HG03108 (cell line): ENCODE measurements around the gene C16orf90.
"Not testable (repeated sequence)": the region's sequence is repeated elsewhere in the genome, so short reads cannot be mapped to it uniquely, and the experiment has no call there.

Experiments
- ATAC-seq: cut with Tn5 transposase; IDR thresholded peaks from one replicate; pipeline ENCODE4 v1.9.1; 2021; ENCODE audit warnings: moderate library complexity; ENCODE audit not compliant: unreplicated experiment

The C16orf90 gene

DNA sequence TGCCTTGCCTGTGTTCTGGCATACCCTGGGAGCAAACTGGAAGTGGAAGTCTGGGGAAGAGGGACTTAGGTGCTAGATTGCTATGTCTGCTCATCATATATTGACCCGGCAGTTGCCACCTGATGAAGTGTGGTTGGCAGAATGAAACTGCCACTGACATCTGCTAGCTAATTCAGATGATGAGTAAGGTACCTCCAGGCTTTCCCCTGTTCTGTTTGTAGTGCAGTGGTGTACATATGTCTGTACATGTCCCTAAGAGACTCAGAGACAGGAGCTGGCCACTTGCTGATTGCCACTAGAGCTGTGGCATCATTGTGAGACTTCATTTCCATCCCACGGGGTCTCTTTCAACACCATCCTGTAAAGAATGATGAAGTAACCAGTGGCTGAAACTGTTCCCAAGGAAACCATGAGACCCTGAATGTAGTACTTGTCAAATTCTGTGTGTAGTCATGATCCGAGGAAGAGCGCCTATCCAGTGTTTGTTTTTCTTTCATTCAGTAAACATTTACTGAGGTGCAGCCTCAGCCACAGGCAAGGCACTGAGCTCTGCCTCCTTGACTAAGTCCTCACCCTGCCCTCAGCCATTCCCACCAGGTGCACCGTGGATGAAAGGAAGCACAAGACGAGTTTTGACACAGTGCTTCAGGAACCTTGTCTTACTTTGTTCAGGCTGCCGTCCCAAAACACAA lies 18.7 kb upstream of the C16orf90 start:
- no peak for ATAC-seq

- ATAC-seq = no peak
Measured at GRCh38 chr16:3511286-3512180, 16.2 kb upstream of the C16orf90 start.

GRCh38 chr16:3510416-3510815 lies 15.1 kb upstream of the C16orf90 start:
- ATAC-seq = no peak

DNA sequence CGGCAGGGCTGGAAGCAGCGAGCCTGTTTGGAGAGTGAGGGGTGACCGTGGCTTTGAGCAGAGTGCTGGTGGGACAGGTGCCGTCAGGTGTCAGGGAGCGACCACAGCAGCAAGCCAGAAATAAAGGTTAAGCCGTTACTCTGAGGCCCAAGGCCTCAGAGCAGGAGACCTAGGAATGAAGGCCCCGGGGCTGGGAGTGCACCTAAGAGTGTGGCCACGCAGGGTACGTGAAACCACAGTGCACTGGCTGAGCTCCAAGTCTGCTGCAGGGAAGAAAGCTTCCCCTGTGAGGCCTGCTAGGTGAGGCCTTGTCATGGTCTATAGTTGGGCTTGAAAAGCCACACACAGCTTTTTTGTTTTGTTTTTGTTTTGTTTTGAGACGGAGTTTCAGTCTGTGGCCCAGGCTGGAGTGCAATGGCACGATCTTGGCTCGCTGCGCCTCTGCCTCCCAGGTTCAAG lies 14.2 kb upstream of the C16orf90 start:
- ATAC-seq = peak; percentile 56

GRCh38 chr16:3508736-3509135 lies 13.4 kb upstream of the C16orf90 start:
- ATAC-seq = no peak

DNA sequence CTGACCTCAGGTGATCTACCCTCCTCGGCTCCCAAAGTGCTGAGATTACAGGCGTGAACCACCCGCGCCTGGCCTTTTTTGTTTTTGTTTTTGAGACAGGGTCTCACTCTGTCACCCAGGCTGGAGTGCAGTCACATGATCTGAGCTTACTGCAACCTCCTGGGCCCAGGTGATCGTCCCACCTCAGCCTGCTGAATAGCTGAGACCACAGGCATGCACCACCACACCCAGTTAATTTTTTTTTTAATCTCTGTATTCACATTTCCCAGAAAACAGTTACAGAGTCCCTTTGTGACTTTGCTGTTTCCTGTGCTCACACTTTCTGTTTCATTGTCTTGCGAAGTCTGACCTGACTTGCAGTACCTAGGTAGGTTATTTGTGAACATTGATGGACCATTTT lies 8.2 kb upstream of the C16orf90 start:
- ATAC-seq = no peak

- no peak for ATAC-seq
Measured at GRCh38 chr16:3501783-3502400, 6.6 kb upstream of the C16orf90 start.

DNA sequence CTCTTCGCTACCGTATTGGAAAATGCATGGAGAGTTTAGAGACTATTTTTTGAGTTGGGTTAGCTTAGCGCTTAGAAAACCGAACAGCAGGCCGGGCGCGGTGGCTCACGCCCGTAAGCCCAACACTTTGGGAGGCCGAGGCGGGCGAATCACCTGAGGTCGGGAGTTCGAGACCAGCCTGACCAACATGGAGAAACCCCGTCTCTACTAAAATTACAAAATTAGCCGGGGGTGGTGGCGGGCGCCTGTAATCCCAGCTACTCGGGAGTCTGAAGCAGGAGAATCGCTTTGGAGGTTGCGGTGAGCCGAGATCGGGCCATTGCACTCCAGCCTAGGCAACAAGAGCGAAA lies 6.1 kb upstream of the C16orf90 start:
- not testable (repeated sequence) for ATAC-seq

DNA sequence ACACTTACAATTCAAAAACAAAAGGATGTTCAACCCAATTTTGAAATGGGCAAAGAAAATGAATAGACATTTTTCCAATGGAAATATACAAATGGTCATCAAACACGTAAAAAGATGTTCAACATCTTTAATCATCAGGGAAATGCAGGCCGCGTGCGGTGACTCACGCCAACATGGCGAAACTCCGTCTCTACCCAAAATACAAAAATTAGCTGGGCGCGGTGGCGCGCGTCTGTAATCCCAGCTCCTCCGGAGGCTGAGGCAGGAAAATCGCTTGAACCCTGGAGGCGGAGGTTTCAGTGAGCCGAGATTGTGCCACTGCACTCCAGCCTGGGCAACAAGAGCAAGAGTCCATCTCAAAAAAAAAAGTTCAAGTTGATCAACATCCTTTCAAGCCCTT lies 3.7 kb upstream of the C16orf90 start:
- ATAC-seq = no peak

DNA sequence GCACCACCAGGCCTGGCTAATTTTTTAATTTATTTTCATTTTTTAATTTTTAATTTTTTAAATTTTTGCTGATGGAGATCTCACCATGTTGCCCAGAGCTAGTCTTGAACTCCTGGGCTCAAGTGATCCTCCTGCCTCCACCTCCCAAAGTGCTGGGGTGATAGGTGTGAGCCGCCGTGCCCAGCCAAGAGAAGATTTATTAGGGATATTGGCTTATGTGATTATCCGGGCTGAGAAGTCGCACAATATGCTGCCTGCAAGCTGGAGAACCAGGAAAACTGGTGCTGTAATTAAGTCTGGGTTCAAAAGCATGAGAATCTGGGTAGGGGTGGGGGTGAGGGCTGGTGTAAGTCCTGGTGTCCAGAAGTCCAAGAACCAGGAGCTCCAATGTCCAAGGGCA lies 2.5 kb upstream of the C16orf90 start:
- no peak for ATAC-seq

GRCh38 chr16:3496386-3496785 lies 1.1 kb upstream of the C16orf90 start:
- no peak for ATAC-seq

DNA sequence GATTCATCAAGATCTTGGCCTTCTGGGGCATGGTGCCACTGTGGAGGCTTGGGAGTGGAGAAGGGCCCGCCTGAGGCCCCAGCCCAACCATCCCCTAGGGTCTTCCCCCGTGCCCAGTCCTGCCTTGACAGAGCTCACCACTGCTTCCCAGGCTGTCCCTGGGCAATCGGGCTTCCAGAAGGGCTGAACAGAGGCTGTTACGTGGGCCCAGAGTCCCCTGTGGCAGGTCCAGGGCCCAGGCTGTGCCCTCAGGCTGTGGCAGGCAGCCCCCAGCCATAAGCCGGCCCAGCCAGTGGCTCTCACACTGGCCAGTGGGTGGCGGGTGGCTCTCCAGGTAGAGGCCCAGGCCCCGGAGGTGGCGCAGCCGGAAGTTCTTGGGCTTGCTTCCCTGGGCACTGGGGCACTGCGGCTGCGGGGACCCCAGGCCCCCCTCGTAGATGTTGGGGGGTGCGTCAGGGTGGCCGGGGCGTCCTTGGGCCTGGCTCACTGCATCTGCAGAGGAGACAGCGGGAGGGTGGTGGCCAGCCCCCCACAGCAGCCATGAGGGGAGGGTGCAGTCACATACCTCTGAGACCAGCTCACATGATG lies 809 bp downstream of the C16orf90 start:
- no peak for ATAC-seq

DNA sequence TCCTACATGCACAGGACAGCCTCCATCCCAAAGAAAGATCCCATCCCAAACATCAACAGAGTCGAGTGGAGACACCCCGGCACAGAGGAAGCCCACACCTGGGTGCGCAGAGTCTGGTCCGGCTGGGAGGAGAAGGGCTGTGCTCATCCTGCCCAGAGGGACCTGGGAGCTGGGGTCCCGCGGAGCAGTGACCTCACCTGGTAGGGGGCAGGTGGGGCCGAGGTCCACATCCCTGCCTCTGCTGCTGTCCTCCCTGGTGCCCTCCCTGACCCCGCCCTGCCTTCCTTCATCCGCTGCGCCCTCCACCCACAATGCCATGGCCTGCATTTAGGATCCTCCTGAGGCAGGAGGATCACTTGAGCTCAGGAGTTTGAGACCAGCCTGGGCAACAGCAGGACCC lies 2.9 kb downstream of the C16orf90 start:
- ATAC-seq = no peak

GRCh38 chr16:3490911-3491629 lies 4.2 kb downstream of the C16orf90 start:
- no peak for ATAC-seq

DNA sequence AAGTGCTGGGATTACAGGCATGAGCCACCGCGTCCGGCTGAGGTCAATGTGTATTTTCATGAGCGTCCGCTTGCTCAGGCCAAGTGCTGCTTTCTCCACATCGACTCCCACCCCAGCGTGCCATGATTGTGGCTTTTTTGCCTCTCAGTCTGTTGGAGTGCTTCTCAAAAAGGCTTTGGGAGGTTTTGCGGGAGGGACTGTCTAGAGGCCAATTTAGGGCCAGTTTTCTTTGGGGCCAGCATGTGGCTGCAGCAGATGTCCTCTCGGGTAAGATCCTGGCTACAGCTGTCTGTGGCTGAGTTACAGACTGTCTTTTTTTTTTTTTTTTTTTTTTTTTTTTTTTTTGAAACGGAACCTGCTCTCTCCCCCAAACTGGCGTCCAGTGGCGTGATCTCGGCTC lies 6.5 kb downstream of the C16orf90 start:
- ATAC-seq = no peak

DNA sequence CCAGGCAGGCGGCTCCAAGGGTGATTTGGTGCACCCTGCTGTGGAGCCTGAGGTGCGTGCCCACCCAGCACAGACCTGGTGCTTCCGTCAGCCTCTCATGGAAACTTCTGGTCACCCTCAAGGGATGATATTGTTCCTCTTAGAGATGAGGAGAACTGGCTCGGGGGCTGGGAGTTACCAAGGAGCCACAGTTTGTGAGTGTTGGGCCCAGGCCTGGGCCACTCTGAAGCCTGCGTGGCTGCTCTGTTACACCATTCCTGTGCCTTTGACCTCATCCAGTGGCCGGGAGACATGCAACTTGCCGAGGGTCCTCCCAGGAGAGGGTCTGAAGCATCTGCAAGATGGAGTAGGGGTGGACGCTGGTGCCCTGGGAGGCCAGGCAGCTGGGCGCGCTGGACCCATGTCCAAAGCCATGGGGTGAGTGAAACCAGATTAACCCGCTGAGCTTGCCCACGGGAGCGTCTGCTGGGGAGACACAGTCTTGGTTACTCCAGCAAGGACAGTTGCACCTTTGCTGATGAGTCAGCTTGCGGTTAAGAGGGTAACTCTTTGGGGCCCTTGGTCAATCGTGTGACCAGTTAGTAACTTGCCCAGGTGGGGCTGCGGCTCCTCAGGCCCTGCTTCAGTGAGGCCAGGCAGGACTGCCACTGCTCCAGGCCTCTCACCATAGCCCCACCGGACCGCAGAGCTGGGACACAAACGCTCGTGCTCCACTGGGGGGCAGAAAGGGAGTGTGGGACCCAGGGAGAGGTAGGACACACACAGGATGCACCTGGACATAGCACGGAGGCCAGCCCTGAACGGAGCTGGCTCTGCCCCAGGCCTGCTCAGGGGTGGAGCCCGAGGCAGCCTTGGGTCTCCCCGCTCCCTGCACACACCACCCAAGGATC lies 7.5 kb downstream of the C16orf90 start:
- ATAC-seq = no peak

GRCh38 chr16:3486506-3487215 lies 8.6 kb downstream of the C16orf90 start:
- ATAC-seq = no peak

- no peak for ATAC-seq
Measured at GRCh38 chr16:3485821-3486505, 9.3 kb downstream of the C16orf90 start.
